Keratinocyte (primary cell): ENCODE measurements around the gene PARD3B.

Experiments
- EZH2 ChIP-seq: IDR thresholded peaks from one replicate; pipeline ENCODE4 v1.6.1; 2012; ENCODE audit warnings: inconsistent platforms, mild to moderate bottlenecking, low read length, moderate library complexity
- TF ChIP-seq, protein P1 (sequence below), 3 experiments: IDR thresholded peaks in 1 of 3; conservative IDR thresholded peaks in 1 of 3; optimal IDR thresholded peaks in 1 of 3; 2 replicates in 2 of 3; 3 replicates in 1 of 3; pipeline versions ENCODE3 to v1.5.1; 2011; ENCODE audit warnings: low read length in 3 of 3, mild to moderate bottlenecking in 3 of 3, moderate library complexity in 2 of 3, control low read depth in 1 of 3, inconsistent platforms in 1 of 3; ENCODE audit not compliant: insufficient read depth in 2 of 3; ENCODE audit errors: extremely low read depth in 1 of 3

DNA sequence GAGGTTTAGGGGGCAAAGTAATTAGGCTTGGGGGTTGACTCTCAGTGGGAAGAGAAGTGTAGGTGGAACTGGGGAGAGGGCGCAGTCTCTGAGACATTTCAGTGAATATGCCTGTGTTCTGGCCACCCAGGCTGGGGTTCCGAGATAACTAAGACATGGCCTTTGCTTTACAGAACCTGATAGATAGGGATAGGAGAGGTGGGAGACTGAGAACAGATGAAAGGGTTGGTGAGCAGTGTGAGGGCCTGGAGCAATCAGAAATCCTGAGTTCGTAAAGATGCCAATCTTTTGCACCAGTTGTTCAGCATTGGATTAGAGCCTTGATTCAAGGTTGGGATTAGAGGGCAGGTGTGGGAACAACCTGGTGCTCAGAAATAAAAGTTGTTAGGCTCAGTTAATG lies 15.6 kb downstream of the PARD3B start:
- TF ChIP-seq, protein P1, sequence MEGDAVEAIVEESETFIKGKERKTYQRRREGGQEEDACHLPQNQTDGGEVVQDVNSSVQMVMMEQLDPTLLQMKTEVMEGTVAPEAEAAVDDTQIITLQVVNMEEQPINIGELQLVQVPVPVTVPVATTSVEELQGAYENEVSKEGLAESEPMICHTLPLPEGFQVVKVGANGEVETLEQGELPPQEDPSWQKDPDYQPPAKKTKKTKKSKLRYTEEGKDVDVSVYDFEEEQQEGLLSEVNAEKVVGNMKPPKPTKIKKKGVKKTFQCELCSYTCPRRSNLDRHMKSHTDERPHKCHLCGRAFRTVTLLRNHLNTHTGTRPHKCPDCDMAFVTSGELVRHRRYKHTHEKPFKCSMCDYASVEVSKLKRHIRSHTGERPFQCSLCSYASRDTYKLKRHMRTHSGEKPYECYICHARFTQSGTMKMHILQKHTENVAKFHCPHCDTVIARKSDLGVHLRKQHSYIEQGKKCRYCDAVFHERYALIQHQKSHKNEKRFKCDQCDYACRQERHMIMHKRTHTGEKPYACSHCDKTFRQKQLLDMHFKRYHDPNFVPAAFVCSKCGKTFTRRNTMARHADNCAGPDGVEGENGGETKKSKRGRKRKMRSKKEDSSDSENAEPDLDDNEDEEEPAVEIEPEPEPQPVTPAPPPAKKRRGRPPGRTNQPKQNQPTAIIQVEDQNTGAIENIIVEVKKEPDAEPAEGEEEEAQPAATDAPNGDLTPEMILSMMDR (optimal IDR thresholded peaks at IDR 0.05 in 1 of 3, IDR thresholded peaks at IDR 0.05 in 1 of 3, conservative IDR thresholded peaks at IDR 0.05 in 1 of 3; ENCODE audit: extremely low read depth in 1 of 3, insufficient read depth in 2 of 3, low read length in 3 of 3) = no peak
- TF ChIP-seq EZH2 = no peak
